Upper lobe of left lung (tissue), 6 donors: ENCODE data around the gene POLD1. TPM values are rescaled to one million over a fixed set of nuclear protein-coding genes. Genes with fewer than 3 reads are reported as not detected.

Experiments
- ATAC-seq, 2 donors: fragments of 200-7000 bp; cut with Tn5 transposase; one replicate each; pipeline ENCODE4 v1.9.1; 2022; ENCODE audit warnings: mild to moderate bottlenecking in 2 of 2, moderate library complexity in 2 of 2; ENCODE audit not compliant: low FRiP score in 2 of 2
- DNase-seq, 2 donors: peaks; one replicate each; pipeline ENCODE4 v3.0.0-alpha.2; 2019 to 2020
- H3K27ac ChIP-seq, 4 donors: fragments of 200-600 bp; sonication (generic); one replicate each; pipeline ENCODE4 v1.5.1; 2016 to 2019
- H3K27me3 ChIP-seq, 4 donors: fragments of 200-600 bp; sonication (generic); one replicate each; pipeline ENCODE4 v1.5.1; 2017 to 2019
- H3K36me3 ChIP-seq, 4 donors: fragments of 200-600 bp; sonication (generic); one replicate each; pipeline ENCODE4 v1.5.1; 2016 to 2019
- H3K4me1 ChIP-seq, 4 donors: fragments of 200-600 bp; sonication (generic); one replicate each; pipeline ENCODE4 v1.5.1; 2018 to 2019
- H3K4me3 ChIP-seq, 4 donors: fragments of 200-600 bp; sonication (generic); one replicate each; pipeline ENCODE4 v1.5.1; 2017 to 2019; ENCODE audit warnings: mild to moderate bottlenecking in 2 of 4, moderate library complexity in 1 of 4
- H3K9me3 ChIP-seq, 4 donors: fragments of 200-600 bp; sonication (generic); one replicate each; pipeline ENCODE4 v1.5.1; 2018 to 2019
- CTCF ChIP-seq, 6 experiments: fragments of 450-650 bp in 4 of 6; fragments of 200-600 bp in 2 of 6; sonication (generic) in 2 of 6; IDR thresholded peaks; one replicate each; pipeline ENCODE4 v1.5.1; 2016 to 2019; ENCODE audit warnings: antibody characterized with exemption in 6 of 6
- EP300 ChIP-seq, 4 donors: sonication (generic); formaldehyde crosslinking; IDR thresholded peaks; one replicate each; pipeline ENCODE4 v1.5.1; 2017; ENCODE audit warnings: antibody characterized with exemption in 4 of 4, control low read depth in 2 of 4
- POLR2A ChIP-seq, 4 donors: fragments of 450-650 bp; IDR thresholded peaks; one replicate each; pipeline ENCODE4 v1.5.1; 2016 to 2017; ENCODE audit warnings: antibody characterized with exemption in 4 of 4, mild to moderate bottlenecking in 2 of 4
- POLR2AphosphoS5 ChIP-seq, 2 donors: sonication (generic); formaldehyde crosslinking; IDR thresholded peaks; one replicate each; pipeline ENCODE4 v1.5.1; 2017; ENCODE audit warnings: antibody characterized with exemption in 2 of 2
- WGBS, 2 donors: methylation state at CpG; one replicate each; pipeline ENCODE4 v1.1.5; 2017 to 2018; 5-methylcytosine and 5-hydroxymethylcytosine counted together
- total RNA-seq, 6 donors: library from RNA; depleted of rRNA in 4 of 6; stranded (reverse); fragments of >200 nt in 4 of 6; gene quantifications; one replicate each; pipeline versions ENCODE4 v1.1.0 to v1.2.1, GENCODE V29; 2016 to 2021
- donor health status: DM: no; HTN: no; CAD: no; lungs with moderate emphysema.
- donor health status: DM: no; HTN: yes; CAD: no; lungs with severe emphysema.

POLD1 gene
- total RNA-seq, 6 donors from 2014 or later: 20.5 to 66.0 (median 44.0) TPM

- peaks cover 0 to 9% (median 3%) of the 10 kb centered on the region in 4 donors for H3K4me1 ChIP-seq
- WGBS, 2 donors: 78 to 79% methylated on average over 3 of the region's 3 CpGs
- H3K4me3 ChIP-seq: no peak overlapping the region
- H3K9me3 ChIP-seq: no peaks in the 10 kb centered on the region
- DNase-seq (no peak), ATAC-seq (no peak)
- TF ChIP-seq POLR2AphosphoS5 (IDR thresholded peaks at IDR 0.05) (no peak), POLR2A (IDR thresholded peaks at IDR 0.05) (no peak), CTCF (IDR thresholded peaks at IDR 0.05) (no peak), EP300 (IDR thresholded peaks at IDR 0.05) (no peak)
- H3K27ac ChIP-seq: no peak overlapping the region
- H3K36me3 ChIP-seq: no peaks in the 10 kb centered on the region
- peaks cover 0 to 12% (median 5%) of the 10 kb centered on the region in 4 donors for H3K27me3 ChIP-seq
Measured at GRCh38 chr19:50420808-50421207, 36.7 kb downstream of the POLD1 start.

DNA sequence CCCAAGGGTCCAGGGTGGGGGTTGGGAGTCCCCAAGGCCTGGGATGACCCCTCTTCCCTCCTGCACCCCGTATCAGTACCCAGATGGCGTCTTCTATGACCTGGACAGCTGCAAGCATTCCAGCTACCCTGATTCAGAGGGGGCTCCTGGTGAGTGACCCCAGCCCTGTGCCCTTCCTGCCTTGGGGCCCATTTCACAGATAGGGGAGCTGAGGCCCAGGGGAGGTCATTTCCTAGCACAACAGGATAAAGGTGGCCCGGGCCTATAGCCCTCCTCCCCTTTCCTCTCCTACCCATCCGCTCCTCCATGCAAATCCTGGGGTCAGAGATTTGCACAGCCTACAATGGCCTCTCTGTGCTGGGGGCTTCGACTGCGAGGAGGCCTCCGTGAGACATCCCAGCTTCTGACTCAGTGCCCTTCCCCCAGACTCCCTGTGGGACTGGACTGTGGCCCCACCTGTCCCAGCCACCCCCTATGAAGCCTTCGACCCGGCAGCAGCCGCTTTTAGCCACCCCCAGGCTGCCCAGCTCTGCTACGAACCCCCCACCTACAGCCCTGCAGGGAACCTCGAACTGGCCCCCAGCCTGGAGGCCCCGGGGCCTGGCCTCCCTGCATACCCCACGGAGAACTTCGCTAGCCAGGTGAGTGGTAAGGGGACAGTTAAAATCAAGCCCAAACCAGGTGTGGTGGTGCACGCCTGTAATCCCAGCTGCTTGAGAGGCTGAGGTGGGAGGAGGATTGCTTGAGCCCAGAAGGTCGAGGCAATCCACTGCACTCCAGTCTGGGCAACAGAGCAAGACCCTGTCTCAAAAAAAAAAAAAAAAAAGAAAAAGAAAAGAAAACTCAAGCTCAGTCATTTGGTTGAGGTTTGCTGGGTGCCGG, 38.5 kb downstream of the POLD1 start:
- TF ChIP-seq CTCF (IDR thresholded peaks at IDR 0.05) (no peak), EP300 (IDR thresholded peaks at IDR 0.05) (no peak)
- H3K9me3 ChIP-seq: no peaks in the 10 kb centered on the region
- H3K27me3 ChIP-seq: peaks cover 0 to 12% (median 5%) of the 10 kb centered on the region in 4 donors
- no peak overlapping the region for H3K27ac ChIP-seq
- DNase-seq (peak in 1 of 2 donors; percentile 63), ATAC-seq (no peak)
- no peaks in the 10 kb centered on the region for H3K36me3 ChIP-seq
- no peak overlapping the region for H3K4me3 ChIP-seq
- peaks cover 2 to 6% (median 4%) of the 10 kb centered on the region in 4 donors for H3K4me1 ChIP-seq
- WGBS, 2 donors: 84 to 91% methylated on average over 17 to 18 of the region's 18 CpGs

DNA sequence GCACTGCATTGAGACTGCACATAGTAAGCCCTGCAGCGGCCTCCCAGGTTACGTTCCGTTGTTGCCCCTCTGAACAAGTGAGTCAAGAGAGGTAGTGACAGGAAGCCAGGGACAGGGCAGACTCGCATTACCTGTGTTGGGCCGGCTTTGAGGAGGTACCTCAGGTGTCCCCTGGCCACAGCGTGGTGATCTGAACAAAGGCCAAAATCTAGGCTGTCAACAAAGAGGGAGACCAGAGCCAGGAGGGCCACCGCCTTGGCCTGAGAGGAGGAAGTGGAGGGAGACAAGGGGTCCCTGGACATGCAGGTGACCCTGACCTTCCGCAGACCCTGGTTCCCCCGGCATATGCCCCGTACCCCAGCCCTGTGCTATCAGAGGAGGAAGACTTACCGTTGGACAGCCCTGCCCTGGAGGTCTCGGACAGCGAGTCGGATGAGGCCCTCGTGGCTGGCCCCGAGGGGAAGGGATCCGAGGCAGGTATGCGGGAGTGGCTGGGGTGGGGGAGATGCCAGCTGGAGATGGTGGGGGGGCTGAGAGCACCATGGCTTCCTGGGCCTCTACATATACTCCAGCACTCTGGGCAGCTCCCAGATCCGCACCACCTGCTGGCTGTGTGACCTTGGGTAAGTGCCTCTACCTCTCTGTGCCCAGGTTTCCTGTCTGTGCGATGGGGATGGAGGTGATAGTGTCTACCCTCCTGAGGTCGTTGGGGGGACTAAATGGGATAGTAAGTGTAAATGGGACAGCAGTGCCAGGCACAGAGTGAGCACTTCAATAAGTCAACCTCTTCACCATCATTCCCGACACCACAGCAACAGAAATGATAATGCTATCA, 39.3 kb downstream of the POLD1 start:
- no peak for ATAC-seq

DNA sequence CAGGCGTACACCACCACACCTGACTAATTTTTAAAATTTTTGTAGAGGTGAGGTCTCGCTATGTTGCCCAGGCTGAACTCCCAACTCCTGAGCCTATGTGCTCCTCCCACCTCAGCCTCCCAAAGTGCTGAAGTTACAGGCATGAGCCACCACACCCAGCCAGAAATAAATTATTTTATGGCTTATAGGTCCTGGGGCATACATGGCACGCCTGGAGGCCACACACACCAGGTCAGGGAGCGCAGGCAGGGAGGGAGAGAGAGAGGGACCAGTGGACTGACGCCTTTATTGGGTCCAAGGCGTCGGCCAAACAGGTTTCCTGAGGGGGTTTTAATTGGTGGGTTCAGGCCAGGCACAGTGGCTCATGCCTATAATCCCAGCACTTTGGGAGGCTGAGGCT, 41.4 kb downstream of the POLD1 start:
- H3K27me3 ChIP-seq: no peaks in the 10 kb centered on the region
- H3K36me3 ChIP-seq: no peaks in the 10 kb centered on the region
- H3K4me1 ChIP-seq: peaks cover 0 to 12% (median 5%) of the 10 kb centered on the region in 4 donors
- 74 to 84% methylated on average over 7 of the region's 7 CpGs for WGBS, 2 donors
- H3K9me3 ChIP-seq: no peaks in the 10 kb centered on the region
- no peak for DNase-seq
- TF ChIP-seq POLR2A (IDR thresholded peaks at IDR 0.05) (no peak), POLR2AphosphoS5 (IDR thresholded peaks at IDR 0.05) (no peak), CTCF (IDR thresholded peaks at IDR 0.05) (no peak), EP300 (IDR thresholded peaks at IDR 0.05) (no peak)
- H3K4me3 ChIP-seq: no peak overlapping the region
- ATAC-seq: no peak
- H3K27ac ChIP-seq: no peak overlapping the region

More for the DNA sequence above, 39.3 kb downstream of the POLD1 start:
- Histone ChIP-seq H3K4me1 (peaks cover 4 to 10% (median 7%) of the 10 kb centered on the region in 4 donors), H3K27me3 (peaks cover 0 to 10% (median 2%) of the 10 kb centered on the region in 4 donors), H3K9me3 (no peaks in the 10 kb centered on the region), H3K36me3 (no peaks in the 10 kb centered on the region), H3K4me3 (no peak overlapping the region), H3K27ac (no peak overlapping the region)
- DNase-seq: peak in 1 of 2 donors; percentile 39
- TF ChIP-seq EP300 (IDR thresholded peaks at IDR 0.05) (no peak), CTCF (IDR thresholded peaks at IDR 0.05) (no peak), POLR2A (IDR thresholded peaks at IDR 0.05) (no peak), POLR2AphosphoS5 (IDR thresholded peaks at IDR 0.05) (no peak)
- 77 to 84% methylated on average over 8 to 21 of the region's 22 CpGs for WGBS, 2 donors
